GM12891 (cell line): ENCODE results near the gene ITIH2.
"Not testable (repeated sequence)": the region's sequence is repeated elsewhere in the genome, so short reads cannot be mapped to it uniquely, and the experiment has no call there.

Experiments used
- DNase-seq: peaks from one replicate; pipeline ENCODE4 v3.0.0; 2011; ENCODE audit warnings: low spot score; ENCODE audit not compliant: insufficient read length
- FAIRE-seq: peaks from 2 replicates; lab custom pipeline; 2011; peaks lifted over from hg19 to GRCh38; lab: Jason Lieb, UNC
- PAX5 ChIP-seq: IDR thresholded peaks from 2 replicates; pipeline ENCODE4 v1.6.1; 2011; ENCODE audit warnings: low read length, moderate library complexity, mild to moderate bottlenecking; ENCODE audit not compliant: insufficient read depth, severe bottlenecking
- POLR2A ChIP-seq: IDR thresholded peaks from 2 replicates; pipeline ENCODE4 v1.6.1; 2011; ENCODE audit warnings: low read depth, low read length, control low read depth
- POLR2AphosphoS5 ChIP-seq: IDR thresholded peaks from 2 replicates; pipeline ENCODE4 v1.6.1; 2011; ENCODE audit warnings: low read depth, low read length, control low read depth
- POU2F2 ChIP-seq: IDR thresholded peaks from 2 replicates; pipeline ENCODE4 v1.6.1; 2011; ENCODE audit warnings: low read depth, mild to moderate bottlenecking, control low read depth, low read length, moderate library complexity
- SPI1 ChIP-seq: IDR thresholded peaks from 2 replicates; pipeline ENCODE4 v1.6.1; 2011; ENCODE audit warnings: low read depth, low read length, control low read depth
- TAF1 ChIP-seq: IDR thresholded peaks from 2 replicates; pipeline ENCODE4 v1.6.1; 2011; ENCODE audit warnings: low read depth, low read length, control low read depth

Gene ITIH2

DNA sequence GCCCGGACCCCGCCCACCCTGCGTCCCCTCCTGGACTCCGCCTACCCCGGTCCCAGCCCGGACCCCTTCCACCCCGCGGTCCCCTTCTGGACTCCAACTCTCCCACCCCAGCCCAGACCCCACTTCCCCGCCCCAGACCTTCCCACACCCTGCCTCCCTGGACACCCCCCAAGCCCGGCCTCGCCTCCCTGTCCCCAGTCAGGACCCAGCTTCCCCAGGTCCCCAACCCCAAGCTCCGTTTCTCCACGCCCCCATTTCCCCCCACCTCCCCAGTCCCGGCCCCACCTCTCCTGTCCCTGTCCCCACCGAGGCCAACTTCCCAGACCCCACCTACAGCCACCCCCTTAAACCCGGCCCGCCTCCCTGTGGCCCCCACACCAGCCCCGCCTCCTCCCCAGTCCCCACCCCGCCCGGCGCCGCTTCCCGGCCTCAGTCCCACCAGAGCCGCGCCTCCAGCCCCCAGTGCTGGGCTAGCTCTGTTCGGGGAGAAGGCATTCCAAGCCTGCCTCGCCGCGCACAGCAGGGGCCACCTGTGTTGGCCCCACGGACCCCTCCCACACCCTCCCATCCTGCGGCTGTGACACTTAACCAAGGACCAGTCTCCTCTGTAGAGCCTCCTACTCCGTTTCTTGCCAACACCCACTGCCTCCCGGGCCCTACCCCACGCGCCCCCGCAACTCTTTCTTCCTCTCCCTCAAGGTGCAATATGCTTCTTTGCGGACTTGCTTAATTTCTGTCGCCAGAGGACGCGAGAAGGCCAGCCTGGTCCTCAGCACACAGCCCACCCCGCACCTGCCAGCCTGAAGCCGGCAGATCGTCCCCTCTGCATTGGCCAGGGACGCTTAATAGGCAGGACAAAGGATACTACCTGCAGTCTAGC, 35.6 kb upstream of the ITIH2 start:
- DNase-seq = no peak
- no peak for FAIRE-seq
- no peak for TF ChIP-seq POU2F2
- TF ChIP-seq POLR2AphosphoS5 = no peak
- no peak for TF ChIP-seq SPI1
- no peak for TF ChIP-seq TAF1
- TF ChIP-seq POLR2A = no peak
- no peak for TF ChIP-seq PAX5

DNA sequence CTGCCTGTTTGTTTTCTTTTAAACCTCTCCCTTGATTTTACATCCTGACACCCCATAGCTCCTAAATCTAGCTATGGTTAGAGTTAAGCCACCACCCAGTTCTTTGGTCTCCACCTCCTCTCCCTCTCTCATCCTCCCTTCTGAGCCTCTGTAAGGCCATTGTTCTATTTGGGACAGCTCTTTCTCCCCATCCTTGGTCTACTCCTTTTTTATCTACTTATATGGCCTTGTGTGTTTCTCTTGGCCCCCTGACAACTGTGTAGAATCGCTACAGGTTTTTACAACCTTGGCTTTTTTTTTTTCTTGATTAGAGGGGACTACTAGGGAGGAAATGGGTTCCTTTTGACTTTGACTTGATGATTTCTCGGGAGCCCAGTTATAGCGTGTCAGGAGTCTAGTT, 33.0 kb upstream of the ITIH2 start:
- DNase-seq = no peak
- FAIRE-seq = no peak
- no peak for TF ChIP-seq SPI1
- no peak for TF ChIP-seq TAF1
- no peak for TF ChIP-seq PAX5
- no peak for TF ChIP-seq POLR2AphosphoS5
- TF ChIP-seq POU2F2 = no peak
- TF ChIP-seq POLR2A = no peak

DNA sequence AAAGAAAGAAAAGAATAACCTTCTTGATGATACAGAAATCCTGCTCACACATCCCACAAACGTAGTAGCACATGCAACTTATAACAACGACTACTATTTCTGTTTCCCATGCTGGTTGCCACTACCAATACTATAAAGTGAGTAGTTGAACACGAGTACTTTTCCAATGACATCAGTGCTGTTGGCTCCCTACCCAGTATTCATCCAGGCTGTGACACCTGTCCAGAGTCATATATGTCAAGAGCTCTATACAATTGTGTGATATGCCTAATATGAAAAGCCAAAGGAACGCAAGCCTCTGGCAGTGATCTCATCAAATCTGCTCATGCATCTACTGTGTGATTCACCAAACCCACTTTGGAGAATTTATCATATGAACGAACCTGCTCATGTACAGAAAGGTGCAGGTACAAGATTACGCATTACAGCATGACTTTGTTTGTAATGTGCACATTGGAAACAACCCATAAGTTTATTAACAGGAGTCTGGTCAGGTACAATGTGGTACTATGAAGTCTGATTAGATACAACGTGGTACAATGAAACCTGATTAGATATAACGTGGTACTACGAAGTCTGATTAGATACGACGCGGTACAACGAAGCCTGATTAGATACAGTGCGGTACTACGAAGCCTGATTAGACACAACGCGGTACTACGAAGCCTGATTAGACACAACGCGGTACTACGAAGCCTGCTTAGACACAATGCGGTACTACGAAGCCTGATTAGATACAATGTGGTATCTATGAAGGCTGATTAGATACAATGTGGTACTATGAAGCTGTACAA, 30.6 kb upstream of the ITIH2 start:
- peak; percentile 26 for FAIRE-seq
- TF ChIP-seq TAF1 = no peak
- TF ChIP-seq PAX5 = no peak
- no peak for TF ChIP-seq POU2F2
- TF ChIP-seq SPI1 = no peak
- no peak for TF ChIP-seq POLR2AphosphoS5
- TF ChIP-seq POLR2A = no peak
- DNase-seq = no peak

DNA sequence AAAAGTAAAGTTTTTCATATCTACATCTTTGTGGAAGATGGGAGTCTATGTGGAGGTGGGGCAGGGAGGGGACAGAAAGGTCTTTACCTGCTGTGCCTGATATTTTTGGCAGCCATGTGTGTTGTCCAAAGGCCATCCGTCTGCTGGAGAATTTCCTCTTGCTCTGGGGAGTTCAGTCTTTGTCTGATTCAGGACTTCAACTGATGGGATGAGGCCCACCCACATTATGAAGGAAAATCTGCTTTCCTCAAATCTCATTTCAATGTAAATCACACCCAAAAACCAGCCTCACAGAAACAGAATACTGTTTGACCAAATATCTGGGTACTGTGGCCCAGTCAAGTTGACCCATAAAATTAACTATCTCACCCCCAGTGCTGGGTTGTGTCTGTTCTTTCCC, 23.9 kb upstream of the ITIH2 start:
- no peak for FAIRE-seq
- no peak for DNase-seq
- TF ChIP-seq POLR2A (no peak), SPI1 (no peak), POU2F2 (no peak), PAX5 (no peak), POLR2AphosphoS5 (no peak), TAF1 (no peak)

DNA sequence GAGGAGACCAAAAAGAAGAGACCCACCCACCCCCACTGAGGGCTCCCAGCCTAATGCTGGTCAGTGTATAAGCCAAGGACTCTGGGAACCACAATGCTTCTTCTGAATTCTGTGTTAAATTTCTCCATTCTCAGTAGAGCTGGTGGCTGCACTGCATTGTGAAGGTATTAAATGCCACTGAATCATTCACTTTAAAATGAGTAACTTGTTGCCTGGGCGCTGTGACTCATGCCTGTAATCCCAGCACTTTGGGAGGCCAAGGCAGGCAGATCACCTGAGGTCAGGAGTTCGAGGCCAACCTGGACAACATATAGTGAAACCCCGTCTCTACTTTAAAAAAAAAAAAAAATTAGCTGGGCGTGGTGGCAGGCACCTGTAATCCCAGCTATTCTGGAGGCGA, 23.0 kb upstream of the ITIH2 start:
- not testable (repeated sequence) for FAIRE-seq, DNase-seq

DNA sequence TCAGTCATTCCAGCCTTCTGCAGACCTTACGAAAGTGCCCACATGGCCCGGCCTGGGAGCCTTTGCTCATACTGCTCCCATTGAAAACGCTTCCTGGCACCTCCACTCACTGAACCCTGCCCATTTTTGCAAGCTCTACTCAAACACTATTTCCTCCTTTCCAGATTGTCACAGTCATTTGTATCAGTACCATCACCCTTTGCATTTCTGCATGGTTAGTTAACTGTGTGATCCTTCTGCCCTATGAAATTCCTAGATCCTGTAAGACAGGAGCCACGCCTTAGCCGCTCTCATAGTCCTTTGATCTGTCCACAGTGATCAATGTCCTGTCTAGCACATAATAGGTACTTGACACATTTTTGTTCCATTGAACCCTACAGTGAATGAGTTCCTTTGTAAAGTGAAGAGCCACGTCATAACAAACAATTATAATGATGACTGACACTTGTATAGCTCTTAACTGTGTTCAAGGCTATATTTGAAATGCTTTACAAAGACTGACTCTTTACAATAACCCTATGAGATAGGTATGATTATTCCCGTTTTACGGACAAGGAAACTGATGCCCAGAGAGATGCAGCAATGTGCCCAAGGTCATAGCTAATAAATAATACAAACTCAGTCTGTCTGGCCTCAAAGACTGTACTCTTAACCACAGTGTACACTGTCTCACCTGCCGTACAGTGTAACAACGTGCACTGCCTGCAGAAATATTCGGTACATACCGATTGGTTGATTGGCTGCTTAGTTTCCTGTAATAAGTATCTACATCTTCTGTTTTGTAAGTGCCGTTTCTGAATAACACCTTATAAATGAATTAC, 16.6 kb upstream of the ITIH2 start:
- DNase-seq (no peak), FAIRE-seq (no peak)
- TF ChIP-seq PAX5 = no peak
- no peak for TF ChIP-seq SPI1
- TF ChIP-seq POLR2A = no peak
- TF ChIP-seq TAF1 = no peak
- TF ChIP-seq POLR2AphosphoS5 = no peak
- no peak for TF ChIP-seq POU2F2

DNA sequence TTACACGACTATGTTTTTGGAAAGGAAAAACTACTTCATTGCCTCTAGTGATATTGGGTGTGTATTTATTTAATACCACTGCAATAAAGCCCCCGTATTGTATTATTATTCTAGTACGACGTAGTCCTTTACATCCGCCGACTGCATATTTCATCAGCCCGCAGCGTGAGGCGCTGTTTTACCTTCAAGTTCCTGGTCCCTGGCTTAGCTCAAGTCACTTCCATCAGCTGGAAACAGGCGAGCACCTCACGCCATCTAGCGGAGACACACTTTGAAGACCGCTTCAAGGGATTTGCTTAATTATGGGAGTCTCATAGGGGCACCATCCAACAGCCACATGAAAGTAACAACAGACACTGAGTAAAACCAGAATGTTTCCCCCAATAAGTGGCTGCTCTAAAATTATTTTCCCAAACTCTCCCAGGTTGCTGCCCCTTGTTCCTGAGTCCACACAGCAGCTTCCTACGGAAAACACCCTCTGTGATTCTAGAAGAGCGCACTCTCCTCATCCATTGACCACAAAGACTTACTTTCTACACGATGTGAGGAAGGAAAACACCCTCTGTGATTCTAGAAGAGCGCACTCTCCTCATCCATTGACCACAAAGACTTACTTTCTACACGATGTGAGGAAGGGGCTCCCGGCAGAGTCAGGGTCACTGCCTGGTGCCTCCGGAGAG, 15.7 kb upstream of the ITIH2 start:
- peak; percentile 49 for DNase-seq
- TF ChIP-seq POU2F2 (peak; percentile 69; the same call in 1 of the 2 replicates), PAX5 (no peak)
- FAIRE-seq = peak; percentile 94

DNA sequence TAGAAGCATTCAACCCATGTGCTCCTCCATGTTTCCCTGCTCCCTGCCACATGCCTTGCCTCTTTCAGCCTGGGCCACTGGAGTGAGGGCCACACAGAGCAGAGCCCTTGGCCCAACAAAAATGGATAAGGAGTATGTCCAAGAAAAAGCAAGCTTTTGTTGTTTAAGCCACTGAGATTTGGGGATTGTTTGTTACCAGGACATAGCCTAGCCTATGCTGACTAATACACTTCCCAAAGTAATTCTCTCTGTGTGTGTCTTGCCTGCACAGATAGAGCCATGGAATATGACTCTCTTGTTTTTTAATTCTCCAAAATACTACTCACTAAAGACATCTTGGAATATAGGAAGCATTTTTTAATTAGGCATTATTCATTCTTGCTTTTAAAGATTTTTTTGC, 13.5 kb upstream of the ITIH2 start:
- no peak for FAIRE-seq
- TF ChIP-seq POU2F2 (no peak), TAF1 (no peak), PAX5 (no peak), POLR2A (no peak)
- DNase-seq = no peak

DNA sequence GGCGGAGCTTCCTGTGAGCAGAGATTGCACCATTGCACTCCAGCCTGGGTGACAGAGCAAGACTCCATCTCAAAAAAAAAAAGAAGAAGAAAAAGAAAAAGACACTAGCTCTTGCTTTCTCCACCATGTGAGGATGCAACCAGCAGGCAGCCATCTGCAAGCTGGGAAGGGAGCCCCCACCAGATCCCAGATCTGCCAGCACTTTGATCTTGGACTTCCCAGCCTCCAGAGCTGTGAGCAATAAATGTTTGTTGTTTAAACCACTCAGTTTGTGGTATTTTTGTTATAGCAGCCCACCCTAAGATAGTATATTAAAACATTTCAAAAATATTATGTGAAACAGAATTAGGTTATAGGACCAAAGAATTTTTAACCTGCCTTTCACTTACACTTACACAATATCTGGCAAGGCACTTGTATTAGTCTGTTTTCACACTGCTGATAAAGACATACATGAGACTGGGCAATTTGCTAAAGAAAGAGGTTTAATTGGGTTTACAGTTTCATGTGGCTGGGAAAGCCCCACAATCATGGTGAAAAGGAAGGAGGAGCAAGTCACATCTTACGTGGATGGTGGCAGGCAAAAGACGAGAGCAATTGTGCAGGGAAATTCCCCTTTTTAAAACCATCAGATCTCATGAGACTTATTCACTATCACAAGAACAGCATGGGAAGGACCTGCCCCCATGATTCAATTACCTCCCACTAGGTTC, 12.1 kb upstream of the ITIH2 start:
- FAIRE-seq = not testable (repeated sequence)

DNA sequence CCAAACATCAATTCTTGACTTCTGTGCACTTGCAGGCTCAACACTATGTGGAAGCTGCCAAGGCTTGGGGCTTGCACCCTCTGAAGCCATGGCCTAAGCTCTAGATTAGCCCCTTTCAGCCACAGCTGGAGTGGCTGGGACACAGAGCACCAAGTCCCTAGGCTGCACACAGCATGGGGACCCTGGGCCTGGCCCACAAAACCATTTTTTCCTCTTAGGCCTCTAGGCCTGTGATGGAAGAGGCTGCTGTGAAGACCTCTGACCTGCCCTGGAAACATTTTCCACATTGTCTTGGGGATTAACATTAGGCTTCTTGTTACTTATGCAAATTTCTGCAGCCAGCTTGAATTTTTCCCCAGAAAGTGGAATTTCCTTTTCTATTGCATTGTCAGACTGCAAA, 10.7 kb upstream of the ITIH2 start:
- not testable (repeated sequence) for FAIRE-seq, DNase-seq

More for the DNA sequence above, 12.1 kb upstream of the ITIH2 start:
- not testable (repeated sequence) for DNase-seq

DNA sequence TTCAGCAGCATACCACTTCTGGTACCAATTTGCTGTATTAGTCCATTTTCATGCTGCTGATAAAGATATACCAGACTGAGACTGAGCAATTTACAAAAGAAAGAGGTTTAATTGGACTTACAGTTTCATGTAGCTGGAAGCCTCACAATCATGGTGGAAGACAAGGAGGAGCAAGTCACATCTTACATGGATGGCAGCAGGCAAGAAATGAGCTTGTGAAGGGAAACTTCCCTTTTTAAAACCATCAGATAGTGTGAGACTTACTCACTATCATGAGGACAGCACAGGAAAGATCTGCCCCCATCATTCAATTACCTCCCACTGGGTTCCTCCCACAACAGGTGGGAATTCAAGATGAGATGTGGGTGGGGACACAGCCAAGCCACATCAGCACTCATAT, 9.9 kb upstream of the ITIH2 start:
- FAIRE-seq = not testable (repeated sequence)

More for the DNA sequence above, 9.9 kb upstream of the ITIH2 start:
- not testable (repeated sequence) for DNase-seq
